C4-2B (cell line): ENCODE data around the gene SLC35F3.
A peak's percentile ranks its signal among the peaks of the same experiment; 100 is the strongest.

Experiments
- H3K27ac ChIP-seq: fragments of 450-650 bp; 2 replicates; pipeline ENCODE4 v1.5.1; 2017
- CTCF ChIP-seq: fragments of 450-650 bp; conservative IDR thresholded peaks from 2 replicates; pipeline ENCODE4 v1.5.1; 2017; ENCODE audit warnings: mild to moderate bottlenecking
- ZFX ChIP-seq: fragments of 450-650 bp; IDR thresholded peaks from 2 replicates; pipeline ENCODE4 v1.6.1; 2017

Gene SLC35F3

GRCh38 chr1:234309598-234310459 lies 405.4 kb downstream of the SLC35F3 start:
- H3K27ac ChIP-seq = no peak overlapping the region
- TF ChIP-seq ZFX = no peak
- TF ChIP-seq CTCF = peak; percentile 97

- no peak overlapping the region for H3K27ac ChIP-seq
- no peak for TF ChIP-seq CTCF
- TF ChIP-seq ZFX = no peak
These were observed 406.0 kb downstream of the SLC35F3 start for GRCh38 chr1:234310460-234310817.

GRCh38 chr1:234311414-234311813 lies 406.9 kb downstream of the SLC35F3 start:
- TF ChIP-seq ZFX (no peak), CTCF (no peak)
- no peak overlapping the region for H3K27ac ChIP-seq

- no peak overlapping the region for H3K27ac ChIP-seq
- TF ChIP-seq ZFX (no peak), CTCF (no peak)
These were observed 408.7 kb downstream of the SLC35F3 start for GRCh38 chr1:234313171-234313570.

GRCh38 chr1:234315091-234315541 lies 410.6 kb downstream of the SLC35F3 start:
- H3K27ac ChIP-seq = no peak overlapping the region
- no peak for TF ChIP-seq ZFX
- TF ChIP-seq CTCF = no peak

- H3K27ac ChIP-seq = no peak overlapping the region
- TF ChIP-seq CTCF (no peak), ZFX (no peak)
These were observed 411.1 kb downstream of the SLC35F3 start for GRCh38 chr1:234315588-234315987.

- TF ChIP-seq CTCF (no peak), ZFX (no peak)
- H3K27ac ChIP-seq = no peak overlapping the region
These were observed 412.0 kb downstream of the SLC35F3 start for GRCh38 chr1:234316486-234316885.
